ENCODE measurements around the gene SS18L1.

The SS18L1 gene

DNA sequence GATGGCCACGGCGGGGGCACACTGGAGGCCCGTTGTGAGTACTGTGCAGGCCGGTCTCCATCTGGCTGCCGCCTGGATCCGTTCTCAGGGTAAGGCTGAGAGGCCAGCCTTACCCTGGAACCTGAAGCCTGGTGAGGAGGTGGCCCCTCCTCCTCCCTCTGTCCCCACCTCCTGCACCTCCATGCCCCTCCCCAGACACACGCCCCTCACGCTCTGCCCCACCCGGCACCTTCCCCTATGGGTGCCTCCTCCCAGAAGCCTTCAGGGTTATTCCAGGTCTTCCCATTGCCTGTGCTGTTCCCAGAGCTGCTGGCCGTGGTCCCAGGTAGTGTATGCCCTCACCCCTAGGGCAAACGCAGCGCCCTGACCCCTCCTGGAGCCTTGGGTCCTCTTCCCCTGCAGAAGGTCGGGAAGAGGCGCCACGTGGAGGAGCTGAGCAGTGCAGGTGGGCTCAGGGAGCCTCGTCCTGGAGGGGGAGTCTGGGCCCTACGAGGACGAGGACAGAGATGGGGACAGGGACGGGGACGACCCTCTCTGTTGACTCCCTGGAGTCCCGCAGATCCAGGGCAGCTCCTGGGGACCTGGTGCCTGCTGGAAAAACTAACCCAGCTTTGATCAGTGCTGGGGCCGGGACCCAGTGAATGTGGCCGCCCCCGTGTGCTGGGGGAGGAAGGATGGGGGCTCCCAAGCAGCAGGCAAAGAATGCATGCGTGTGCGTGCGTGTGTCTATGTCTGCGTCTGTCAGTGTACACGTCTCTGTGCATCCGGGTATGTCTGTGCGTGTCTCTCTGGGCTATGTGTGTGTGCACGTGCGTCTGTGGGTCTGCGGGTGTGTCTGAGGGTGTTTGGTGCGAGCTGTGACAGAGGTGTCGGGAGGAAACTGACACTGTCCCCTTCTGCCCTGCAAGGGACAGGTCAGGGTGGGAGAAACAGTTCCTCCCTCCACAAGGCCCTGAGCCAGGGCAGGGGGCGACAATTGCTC is 84.7 kb downstream of the SS18L1 start:
- H3K36me3 ChIP-seq (ENCODE audit: control insufficient read depth in 1 of 2, insufficient read depth in 2 of 2, low read length in 2 of 2): no peaks in the 10 kb centered on the region
- H3K27me3 ChIP-seq (ENCODE audit: low read depth, low read length): peaks cover 6% of the 10 kb centered on the region
- no peaks in the 10 kb centered on the region for H3K9me3 ChIP-seq (ENCODE audit: control insufficient read depth in 1 of 2, low read length in 2 of 2)
- H3K4me1 ChIP-seq (ENCODE audit: control insufficient read depth in 1 of 2, insufficient read depth in 2 of 2, low read length in 2 of 2): no peaks in the 10 kb centered on the region
- no peak overlapping the region for H3K4me3 ChIP-seq (ENCODE audit: low read depth in 1 of 2, low read length in 2 of 2)
- no peak overlapping the region for H3K27ac ChIP-seq (ENCODE audit: low read length)

DNA sequence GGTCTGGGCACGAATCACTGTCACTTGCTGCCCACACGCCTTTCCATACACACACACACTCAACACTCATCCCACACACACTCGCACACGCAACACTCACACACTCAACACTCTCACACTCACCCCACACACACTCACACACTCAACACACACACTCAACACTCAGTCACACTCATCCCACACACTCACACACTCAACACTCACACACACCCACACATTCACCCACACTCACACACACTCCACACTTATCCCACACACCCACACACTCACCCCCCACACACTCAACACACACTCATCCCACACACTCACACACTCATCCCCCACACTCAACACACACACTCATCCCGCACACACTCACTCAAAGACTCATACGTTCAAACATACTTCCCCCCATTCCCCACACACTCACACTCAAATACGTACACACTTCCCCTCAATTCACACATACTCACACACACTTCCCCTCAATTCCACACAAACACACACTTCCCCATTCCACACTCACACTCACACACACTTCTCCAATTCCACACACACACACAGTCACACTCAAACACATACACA is 85.5 kb downstream of the SS18L1 start:
- H3K9me3 ChIP-seq (ENCODE audit: control insufficient read depth in 1 of 2, low read length in 2 of 2): no peaks in the 10 kb centered on the region
- H3K4me1 ChIP-seq (ENCODE audit: control insufficient read depth in 1 of 2, insufficient read depth in 2 of 2, low read length in 2 of 2): no peaks in the 10 kb centered on the region
- no peaks in the 10 kb centered on the region for H3K36me3 ChIP-seq (ENCODE audit: control insufficient read depth in 1 of 2, insufficient read depth in 2 of 2, low read length in 2 of 2)
- peaks cover 5% of the 10 kb centered on the region for H3K27me3 ChIP-seq (ENCODE audit: low read depth, low read length)
- H3K27ac ChIP-seq (ENCODE audit: low read length): no peak overlapping the region
- H3K4me3 ChIP-seq (ENCODE audit: low read depth in 1 of 2, low read length in 2 of 2): no peak overlapping the region

DNA sequence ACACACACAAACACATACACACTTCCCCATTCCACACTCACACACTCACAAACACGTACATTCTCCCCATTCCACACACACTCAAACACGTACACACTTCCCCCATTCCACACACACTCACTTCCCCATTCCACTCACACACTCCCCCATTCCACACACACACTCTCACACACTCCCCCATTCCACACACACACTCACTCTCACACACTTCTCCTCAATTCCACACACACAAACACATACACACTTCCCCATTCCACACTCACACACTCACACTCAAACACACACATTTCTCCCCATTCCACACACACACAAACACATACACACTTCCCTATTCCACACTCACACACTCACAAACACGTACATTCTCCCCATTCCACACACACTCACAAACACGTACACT is 86.1 kb downstream of the SS18L1 start:
- Histone ChIP-seq H3K27me3 (ENCODE audit: low read depth, low read length) (peaks cover under 1% of the 10 kb centered on the region), H3K9me3 (ENCODE audit: control insufficient read depth in 1 of 2, low read length in 2 of 2) (no peaks in the 10 kb centered on the region), H3K4me1 (ENCODE audit: control insufficient read depth in 1 of 2, insufficient read depth in 2 of 2, low read length in 2 of 2) (no peaks in the 10 kb centered on the region), H3K27ac (ENCODE audit: low read length) (no peak overlapping the region), H3K4me3 (ENCODE audit: low read depth in 1 of 2, low read length in 2 of 2) (no peak overlapping the region), H3K36me3 (ENCODE audit: control insufficient read depth in 1 of 2, insufficient read depth in 2 of 2, low read length in 2 of 2) (no peaks in the 10 kb centered on the region)

DNA sequence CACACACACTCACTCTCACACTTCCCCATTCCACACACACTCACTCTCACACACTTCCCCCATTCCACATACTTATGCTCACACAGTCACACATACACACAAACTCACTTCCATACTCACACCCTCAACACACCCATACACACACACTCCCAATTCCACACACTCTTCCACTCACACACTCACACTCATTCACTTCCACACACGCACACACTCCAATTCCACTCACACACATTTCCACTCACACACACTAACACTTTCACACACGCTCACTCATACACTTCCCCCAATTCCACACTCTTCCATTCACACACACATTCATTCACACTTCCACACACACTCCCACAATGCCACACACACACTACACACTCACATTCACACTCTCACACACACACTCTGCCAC is 86.7 kb downstream of the SS18L1 start:
- no peaks in the 10 kb centered on the region for H3K36me3 ChIP-seq (ENCODE audit: control insufficient read depth in 1 of 2, insufficient read depth in 2 of 2, low read length in 2 of 2)
- no peak overlapping the region for H3K27ac ChIP-seq (ENCODE audit: low read length)
- no peaks in the 10 kb centered on the region for H3K9me3 ChIP-seq (ENCODE audit: control insufficient read depth in 1 of 2, low read length in 2 of 2)
- no peaks in the 10 kb centered on the region for H3K4me1 ChIP-seq (ENCODE audit: control insufficient read depth in 1 of 2, insufficient read depth in 2 of 2, low read length in 2 of 2)
- no peak overlapping the region for H3K4me3 ChIP-seq (ENCODE audit: low read depth in 1 of 2, low read length in 2 of 2)
- no peaks in the 10 kb centered on the region for H3K27me3 ChIP-seq (ENCODE audit: low read depth, low read length)

DNA sequence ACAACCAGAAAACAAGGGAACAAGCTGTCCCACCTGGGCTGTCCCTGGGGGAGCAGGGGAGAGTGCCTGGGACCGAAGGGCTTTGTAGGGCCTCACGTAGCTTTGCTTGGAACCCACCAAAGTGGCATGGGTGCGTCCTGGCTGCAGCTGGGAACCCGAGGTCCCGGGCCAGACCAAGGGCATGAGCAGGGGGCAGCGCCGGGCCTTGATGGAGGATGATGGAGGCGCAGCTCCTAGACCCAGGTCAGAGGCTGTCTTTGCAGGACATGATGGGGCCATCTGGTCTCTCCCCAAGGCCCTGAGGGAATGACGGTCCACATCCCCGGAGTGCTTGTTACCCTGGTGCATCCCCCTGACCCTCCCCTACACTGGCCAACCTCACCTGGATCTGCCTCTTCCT is 87.1 kb downstream of the SS18L1 start:
- H3K27ac ChIP-seq (ENCODE audit: low read length): no peak overlapping the region
- H3K9me3 ChIP-seq (ENCODE audit: control insufficient read depth in 1 of 2, low read length in 2 of 2): no peaks in the 10 kb centered on the region
- no peaks in the 10 kb centered on the region for H3K4me1 ChIP-seq (ENCODE audit: control insufficient read depth in 1 of 2, insufficient read depth in 2 of 2, low read length in 2 of 2)
- no peaks in the 10 kb centered on the region for H3K27me3 ChIP-seq (ENCODE audit: low read depth, low read length)
- no peak overlapping the region for H3K4me3 ChIP-seq (ENCODE audit: low read depth in 1 of 2, low read length in 2 of 2)
- H3K36me3 ChIP-seq (ENCODE audit: control insufficient read depth in 1 of 2, insufficient read depth in 2 of 2, low read length in 2 of 2): no peaks in the 10 kb centered on the region

DNA sequence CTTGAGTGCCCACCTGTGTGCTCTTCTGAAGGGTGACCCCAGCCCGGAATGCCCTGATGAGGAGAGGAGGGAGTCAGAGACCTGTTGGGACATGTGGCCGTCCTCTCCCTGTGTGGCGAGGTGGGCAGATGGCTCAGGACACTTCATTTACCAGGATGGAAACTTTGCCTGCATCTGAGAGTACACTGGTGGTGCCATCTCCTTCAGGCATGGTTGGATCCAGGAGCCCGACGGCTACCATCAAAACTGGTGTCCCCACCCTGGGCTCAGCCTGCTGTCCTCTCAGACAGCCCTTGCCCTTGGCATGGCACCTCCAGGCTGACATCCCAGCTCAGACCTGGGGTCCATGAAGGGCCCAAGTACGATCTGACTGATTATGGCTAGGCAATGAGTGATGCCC is 87.7 kb downstream of the SS18L1 start:
- Histone ChIP-seq H3K27me3 (ENCODE audit: low read depth, low read length) (no peaks in the 10 kb centered on the region), H3K9me3 (ENCODE audit: control insufficient read depth in 1 of 2, low read length in 2 of 2) (no peaks in the 10 kb centered on the region), H3K36me3 (ENCODE audit: control insufficient read depth in 1 of 2, insufficient read depth in 2 of 2, low read length in 2 of 2) (no peaks in the 10 kb centered on the region), H3K4me1 (ENCODE audit: control insufficient read depth in 1 of 2, insufficient read depth in 2 of 2, low read length in 2 of 2) (no peaks in the 10 kb centered on the region), H3K27ac (ENCODE audit: low read length) (no peak overlapping the region), H3K4me3 (ENCODE audit: low read depth in 1 of 2, low read length in 2 of 2) (no peak overlapping the region)
